H1 (cell line): ENCODE results near the gene ANO2.

Experiments
- BACH1 ChIP-seq: IDR thresholded peaks from 2 replicates; pipeline ENCODE4 v1.6.1; 2012; ENCODE audit warnings: low read length, improper control_type of control experiment
- CREB1 ChIP-seq: IDR thresholded peaks from 2 replicates; pipeline ENCODE4 v1.6.1; 2012; ENCODE audit warnings: inconsistent platforms
- EZH2 ChIP-seq: fragments of 200-600 bp; sonication (generic); IDR thresholded peaks from 2 replicates; pipeline ENCODE4 v1.7.1; 2012; ENCODE audit warnings: low read depth, mild to moderate bottlenecking, moderate library complexity, low read length, inconsistent platforms; ENCODE audit not compliant: severe bottlenecking
- HDAC6 ChIP-seq: IDR thresholded peaks from one replicate; pipeline ENCODE4 v1.7.1; 2012; ENCODE audit warnings: low read depth, mild to moderate bottlenecking, inconsistent platforms, low read length, moderate library complexity
- POLR2A ChIP-seq, 2 experiments: IDR thresholded peaks; 1 replicate in 1 of 2; 2 replicates in 1 of 2; pipeline ENCODE4 v1.6.1; 2011; ENCODE audit warnings: low read depth in 2 of 2, low read length in 2 of 2, mild to moderate bottlenecking in 2 of 2; ENCODE audit errors: control extremely low read depth in 1 of 2
- POLR2AphosphoS5 ChIP-seq: IDR thresholded peaks from 2 replicates; pipeline ENCODE4 v1.6.1; 2011; ENCODE audit warnings: low read depth, low read length
- POU5F1 ChIP-seq: IDR thresholded peaks from 2 replicates; pipeline ENCODE4 v1.6.1; 2011; ENCODE audit warnings: low read depth, mild to moderate bottlenecking, low read length, moderate library complexity
- RBBP5 ChIP-seq: IDR thresholded peaks from 2 replicates; pipeline ENCODE4 v1.7.1; 2012; ENCODE audit warnings: low read depth, mild to moderate bottlenecking, inconsistent platforms, low read length, moderate library complexity, borderline replicate concordance
- SIN3A ChIP-seq, 2 experiments: IDR thresholded peaks in 1 of 2; conservative IDR thresholded peaks in 1 of 2; 2 replicates each; pipeline ENCODE4 v1.6.1; 2011 to 2012; ENCODE audit warnings: low read length in 2 of 2, improper control_type of control experiment in 1 of 2, low read depth in 1 of 2, mild to moderate bottlenecking in 1 of 2
- SRF ChIP-seq: IDR thresholded peaks from 2 replicates; pipeline ENCODE4 v1.6.1; 2011; ENCODE audit warnings: mild to moderate bottlenecking, low read depth, low read length, moderate library complexity
- TEAD4 ChIP-seq: IDR thresholded peaks from 2 replicates; pipeline ENCODE4 v1.6.1; 2012; ENCODE audit warnings: low read depth, low read length, inconsistent platforms, mixed read lengths
- TF ChIP-seq, protein P1 (sequence below), 3 experiments: IDR thresholded peaks; 1 replicate in 2 of 3; 2 replicates in 1 of 3; pipeline versions ENCODE4 v1.5.1 to v1.6.1; 2011; ENCODE audit warnings: low read length in 3 of 3, mild to moderate bottlenecking in 3 of 3, inconsistent platforms in 2 of 3, low read depth in 1 of 3, moderate library complexity in 1 of 3; ENCODE audit not compliant: insufficient read depth in 1 of 3; ENCODE audit errors: control extremely low read depth in 1 of 3
- TF ChIP-seq, protein P2 (sequence below): IDR thresholded peaks from 2 replicates; pipeline ENCODE4 v1.6.1; 2011; ENCODE audit warnings: low read depth, mild to moderate bottlenecking, low read length; ENCODE audit not compliant: insufficient read depth

DNA sequence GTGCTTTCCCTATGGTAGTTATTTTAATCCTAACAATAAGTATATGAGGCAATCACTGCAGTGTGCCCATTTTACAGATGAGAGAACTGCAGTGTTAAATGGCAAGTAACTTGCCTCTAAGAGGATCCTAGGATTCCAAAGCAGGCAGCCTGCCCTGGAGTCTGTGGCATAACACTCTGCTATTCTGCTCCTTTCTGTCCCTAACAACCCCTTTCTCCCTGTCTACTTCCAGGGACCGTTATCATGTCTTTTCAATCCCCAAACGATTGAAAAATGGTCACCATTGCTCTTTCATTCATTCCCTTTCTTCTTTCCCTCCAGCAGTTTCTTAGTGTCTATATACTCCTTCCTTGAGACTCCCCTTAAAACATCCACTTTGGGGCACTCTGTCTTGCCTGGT lies 1.3 kb upstream of the ANO2 start:
- TF ChIP-seq POU5F1 (no peak), RBBP5 (no peak), HDAC6 (no peak), CREB1 (no peak), EZH2 (no peak), TEAD4 (no peak), SRF (no peak), BACH1 (no peak), SIN3A (conservative IDR thresholded peaks at IDR 0.05 in 1 of 2, IDR thresholded peaks at IDR 0.05 in 1 of 2; ENCODE audit: low read depth in 1 of 2, low read length in 2 of 2) (no peak), POLR2A (IDR thresholded peaks at IDR 0.05; ENCODE audit: control extremely low read depth in 1 of 2, low read depth in 2 of 2, low read length in 2 of 2) (no peak), POLR2AphosphoS5 (no peak)
- TF ChIP-seq, protein P1, sequence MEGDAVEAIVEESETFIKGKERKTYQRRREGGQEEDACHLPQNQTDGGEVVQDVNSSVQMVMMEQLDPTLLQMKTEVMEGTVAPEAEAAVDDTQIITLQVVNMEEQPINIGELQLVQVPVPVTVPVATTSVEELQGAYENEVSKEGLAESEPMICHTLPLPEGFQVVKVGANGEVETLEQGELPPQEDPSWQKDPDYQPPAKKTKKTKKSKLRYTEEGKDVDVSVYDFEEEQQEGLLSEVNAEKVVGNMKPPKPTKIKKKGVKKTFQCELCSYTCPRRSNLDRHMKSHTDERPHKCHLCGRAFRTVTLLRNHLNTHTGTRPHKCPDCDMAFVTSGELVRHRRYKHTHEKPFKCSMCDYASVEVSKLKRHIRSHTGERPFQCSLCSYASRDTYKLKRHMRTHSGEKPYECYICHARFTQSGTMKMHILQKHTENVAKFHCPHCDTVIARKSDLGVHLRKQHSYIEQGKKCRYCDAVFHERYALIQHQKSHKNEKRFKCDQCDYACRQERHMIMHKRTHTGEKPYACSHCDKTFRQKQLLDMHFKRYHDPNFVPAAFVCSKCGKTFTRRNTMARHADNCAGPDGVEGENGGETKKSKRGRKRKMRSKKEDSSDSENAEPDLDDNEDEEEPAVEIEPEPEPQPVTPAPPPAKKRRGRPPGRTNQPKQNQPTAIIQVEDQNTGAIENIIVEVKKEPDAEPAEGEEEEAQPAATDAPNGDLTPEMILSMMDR (IDR thresholded peaks at IDR 0.05; ENCODE audit: control extremely low read depth in 1 of 3, insufficient read depth in 1 of 3, low read depth in 1 of 3, low read length in 3 of 3) = no peak
- TF ChIP-seq, protein P2, sequence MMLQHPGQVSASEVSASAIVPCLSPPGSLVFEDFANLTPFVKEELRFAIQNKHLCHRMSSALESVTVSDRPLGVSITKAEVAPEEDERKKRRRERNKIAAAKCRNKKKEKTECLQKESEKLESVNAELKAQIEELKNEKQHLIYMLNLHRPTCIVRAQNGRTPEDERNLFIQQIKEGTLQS = no peak
